HepG2 (cell line): ENCODE results near the gene CALCB. TPM values are rescaled to one million over a fixed set of nuclear protein-coding genes. Genes with fewer than 3 reads are reported as not detected.

ENCODE experiments used
- ATM ChIP-seq: fragments of 450-650 bp; IDR thresholded peaks from 2 replicates; pipeline ENCODE4 v1.7.1; 2017; ENCODE audit warnings: mild to moderate bottlenecking, borderline replicate concordance
- JUND ChIP-seq: sonication (generic); formaldehyde crosslinking; IDR thresholded peaks from 2 replicates; pipeline ENCODE4 v1.8.0; 2022; ENCODE audit warnings: mild to moderate bottlenecking, missing genetic modification reagents
- KLF13 ChIP-seq: sonication (generic); formaldehyde crosslinking; IDR thresholded peaks from 2 replicates; pipeline ENCODE4 v1.4.0; 2020; ENCODE audit warnings: mild to moderate bottlenecking, missing genetic modification reagents
- MED8 ChIP-seq: sonication (generic); formaldehyde crosslinking; IDR thresholded peaks from 2 replicates; pipeline ENCODE4 v1.8.1; 2023; ENCODE audit warnings: mild to moderate bottlenecking, missing genetic modification reagents; ENCODE audit not compliant: insufficient replicate concordance
- MEIS2 ChIP-seq: sonication (generic); formaldehyde crosslinking; IDR thresholded peaks from 2 replicates; pipeline ENCODE4 v1.9.0; 2021; ENCODE audit warnings: mild to moderate bottlenecking, missing genetic modification reagents
- SNAPC5 ChIP-seq: sonication (generic); formaldehyde crosslinking; IDR thresholded peaks from 2 replicates; pipeline ENCODE4 v1.8.1; 2023; ENCODE audit warnings: mild to moderate bottlenecking, missing genetic modification reagents, borderline replicate concordance
- SRSF9 ChIP-seq: fragments of 200-400 bp; formaldehyde crosslinking; IDR thresholded peaks from 2 replicates; pipeline ENCODE4 v1.6.1; 2018; ENCODE audit warnings: borderline replicate concordance, mild to moderate bottlenecking, low read depth, low read length; ENCODE audit not compliant: insufficient read depth, poor library complexity, severe bottlenecking
- TBX2 ChIP-seq: sonication (generic); formaldehyde crosslinking; IDR thresholded peaks from 2 replicates; pipeline ENCODE4 v1.5.0; 2020; ENCODE audit warnings: missing genetic modification reagents, mild to moderate bottlenecking, borderline replicate concordance
- TOPORS ChIP-seq: sonication (generic); formaldehyde crosslinking; IDR thresholded peaks from 2 replicates; pipeline ENCODE4 v1.8.0; 2023; ENCODE audit warnings: mild to moderate bottlenecking, missing genetic modification reagents
- ZNF160 ChIP-seq: sonication (generic); formaldehyde crosslinking; IDR thresholded peaks from 2 replicates; pipeline ENCODE4 v1.8.0; 2022; ENCODE audit warnings: mild to moderate bottlenecking, inconsistent platforms, missing genetic modification reagents
- ZNF205 ChIP-seq: IDR thresholded peaks from 2 replicates; pipeline ENCODE4 v1.6.1; 2018; ENCODE audit warnings: missing biosample characterization, missing genetic modification reagents
- ZNF260 ChIP-seq: sonication (generic); formaldehyde crosslinking; IDR thresholded peaks from 2 replicates; pipeline ENCODE4 v1.4.0; 2020; ENCODE audit warnings: missing genetic modification reagents, low read depth, mild to moderate bottlenecking, borderline replicate concordance
- ZNF782 ChIP-seq: sonication (generic); formaldehyde crosslinking; IDR thresholded peaks from 2 replicates; pipeline ENCODE4 v1.4.0; 2020; ENCODE audit warnings: missing genetic modification reagents, mild to moderate bottlenecking, borderline replicate concordance
- polyA plus RNA-seq, 8 experiments: library from polyadenylated mRNA; depleted of rRNA in 3 of 8; stranded (reverse) in 7 of 8; unstranded in 1 of 8; fragments of >200 nt; fragmentation: Illumina TruSeq in 4 of 8; extraction: Trizol in 4 of 8; gene quantifications; 2 replicates each; pipeline versions ENCODE4 v1.2.1 to v1.2.3, GENCODE V29; 2011 to 2016; ENCODE audit warnings: low read depth in 4 of 8, missing spikeins in 1 of 8, mixed read lengths in 1 of 8; ENCODE audit not compliant: insufficient read depth in 1 of 8
- total RNA-seq, 5 experiments: library from RNA; depleted of rRNA; stranded (reverse); fragments of >200 nt; fragmentation: Illumina TruSeq; extraction: Trizol; gene quantifications; 2 replicates each; pipeline ENCODE4 v1.2.3, GENCODE V29; 2016; ENCODE audit warnings: low read depth in 1 of 5
- TF ChIP-seq, protein P1 (sequence below), 2 experiments: IDR thresholded peaks; 2 replicates each; pipeline ENCODE4 v1.6.1; 2011 to 2012; ENCODE audit warnings: low read length in 2 of 2, borderline replicate concordance in 1 of 2, low read depth in 1 of 2, mild to moderate bottlenecking in 1 of 2, moderate library complexity in 1 of 2
- TF ChIP-seq, protein P2 (sequence below), 2 experiments: fragments of 450-650 bp in 1 of 2; sonication (generic) in 1 of 2; formaldehyde crosslinking in 1 of 2; IDR thresholded peaks; 2 replicates each; pipeline versions ENCODE4 v1.6.1 to v1.8.0; 2016 to 2022; ENCODE audit warnings: antibody characterized with exemption in 1 of 2, mild to moderate bottlenecking in 1 of 2, missing genetic modification reagents in 1 of 2

The CALCB gene
- total and polyA plus RNA-seq, 2 of the 13 experiments (the other 11 are each of a cell fraction or from before 2014, with no cell fraction given): not detected

GRCh38 chr11:15074206-15075161 is 1.1 kb downstream of the CALCB start (continued):
- TF ChIP-seq JUND (CRISPR knock-in tag) (no peak), ATM (no peak), KLF13 (CRISPR knock-in tag) (no peak), TOPORS (CRISPR knock-in tag) (no peak), ZNF260 (CRISPR knock-in tag) (no peak), TBX2 (CRISPR knock-in tag) (no peak), ZNF160 (CRISPR knock-in tag) (no peak), ZNF205 (CRISPR knock-in tag) (no peak), MED8 (CRISPR knock-in tag) (no peak), SNAPC5 (CRISPR knock-in tag) (no peak), ZNF782 (no peak), SRSF9 (no peak), MEIS2 (CRISPR knock-in tag) (no peak)
- TF ChIP-seq, protein P1, sequence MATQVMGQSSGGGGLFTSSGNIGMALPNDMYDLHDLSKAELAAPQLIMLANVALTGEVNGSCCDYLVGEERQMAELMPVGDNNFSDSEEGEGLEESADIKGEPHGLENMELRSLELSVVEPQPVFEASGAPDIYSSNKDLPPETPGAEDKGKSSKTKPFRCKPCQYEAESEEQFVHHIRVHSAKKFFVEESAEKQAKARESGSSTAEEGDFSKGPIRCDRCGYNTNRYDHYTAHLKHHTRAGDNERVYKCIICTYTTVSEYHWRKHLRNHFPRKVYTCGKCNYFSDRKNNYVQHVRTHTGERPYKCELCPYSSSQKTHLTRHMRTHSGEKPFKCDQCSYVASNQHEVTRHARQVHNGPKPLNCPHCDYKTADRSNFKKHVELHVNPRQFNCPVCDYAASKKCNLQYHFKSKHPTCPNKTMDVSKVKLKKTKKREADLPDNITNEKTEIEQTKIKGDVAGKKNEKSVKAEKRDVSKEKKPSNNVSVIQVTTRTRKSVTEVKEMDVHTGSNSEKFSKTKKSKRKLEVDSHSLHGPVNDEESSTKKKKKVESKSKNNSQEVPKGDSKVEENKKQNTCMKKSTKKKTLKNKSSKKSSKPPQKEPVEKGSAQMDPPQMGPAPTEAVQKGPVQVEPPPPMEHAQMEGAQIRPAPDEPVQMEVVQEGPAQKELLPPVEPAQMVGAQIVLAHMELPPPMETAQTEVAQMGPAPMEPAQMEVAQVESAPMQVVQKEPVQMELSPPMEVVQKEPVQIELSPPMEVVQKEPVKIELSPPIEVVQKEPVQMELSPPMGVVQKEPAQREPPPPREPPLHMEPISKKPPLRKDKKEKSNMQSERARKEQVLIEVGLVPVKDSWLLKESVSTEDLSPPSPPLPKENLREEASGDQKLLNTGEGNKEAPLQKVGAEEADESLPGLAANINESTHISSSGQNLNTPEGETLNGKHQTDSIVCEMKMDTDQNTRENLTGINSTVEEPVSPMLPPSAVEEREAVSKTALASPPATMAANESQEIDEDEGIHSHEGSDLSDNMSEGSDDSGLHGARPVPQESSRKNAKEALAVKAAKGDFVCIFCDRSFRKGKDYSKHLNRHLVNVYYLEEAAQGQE (IDR thresholded peaks at IDR 0.05; ENCODE audit: borderline replicate concordance in 1 of 2, low read depth in 1 of 2, low read length in 2 of 2): no peak
- TF ChIP-seq, protein P2, sequence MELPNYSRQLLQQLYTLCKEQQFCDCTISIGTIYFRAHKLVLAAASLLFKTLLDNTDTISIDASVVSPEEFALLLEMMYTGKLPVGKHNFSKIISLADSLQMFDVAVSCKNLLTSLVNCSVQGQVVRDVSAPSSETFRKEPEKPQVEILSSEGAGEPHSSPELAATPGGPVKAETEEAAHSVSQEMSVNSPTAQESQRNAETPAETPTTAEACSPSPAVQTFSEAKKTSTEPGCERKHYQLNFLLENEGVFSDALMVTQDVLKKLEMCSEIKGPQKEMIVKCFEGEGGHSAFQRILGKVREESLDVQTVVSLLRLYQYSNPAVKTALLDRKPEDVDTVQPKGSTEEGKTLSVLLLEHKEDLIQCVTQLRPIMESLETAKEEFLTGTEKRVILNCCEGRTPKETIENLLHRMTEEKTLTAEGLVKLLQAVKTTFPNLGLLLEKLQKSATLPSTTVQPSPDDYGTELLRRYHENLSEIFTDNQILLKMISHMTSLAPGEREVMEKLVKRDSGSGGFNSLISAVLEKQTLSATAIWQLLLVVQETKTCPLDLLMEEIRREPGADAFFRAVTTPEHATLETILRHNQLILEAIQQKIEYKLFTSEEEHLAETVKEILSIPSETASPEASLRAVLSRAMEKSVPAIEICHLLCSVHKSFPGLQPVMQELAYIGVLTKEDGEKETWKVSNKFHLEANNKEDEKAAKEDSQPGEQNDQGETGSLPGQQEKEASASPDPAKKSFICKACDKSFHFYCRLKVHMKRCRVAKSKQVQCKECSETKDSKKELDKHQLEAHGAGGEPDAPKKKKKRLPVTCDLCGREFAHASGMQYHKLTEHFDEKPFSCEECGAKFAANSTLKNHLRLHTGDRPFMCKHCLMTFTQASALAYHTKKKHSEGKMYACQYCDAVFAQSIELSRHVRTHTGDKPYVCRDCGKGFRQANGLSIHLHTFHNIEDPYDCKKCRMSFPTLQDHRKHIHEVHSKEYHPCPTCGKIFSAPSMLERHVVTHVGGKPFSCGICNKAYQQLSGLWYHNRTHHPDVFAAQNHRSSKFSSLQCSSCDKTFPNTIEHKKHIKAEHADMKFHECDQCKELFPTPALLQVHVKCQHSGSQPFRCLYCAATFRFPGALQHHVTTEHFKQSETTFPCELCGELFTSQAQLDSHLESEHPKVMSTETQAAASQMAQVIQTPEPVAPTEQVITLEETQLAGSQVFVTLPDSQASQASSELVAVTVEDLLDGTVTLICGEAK (IDR thresholded peaks at IDR 0.05): no peak
- TF ChIP-seq, protein P2 (CRISPR knock-in tag; IDR thresholded peaks at IDR 0.05): no peak
